SK-N-SH treated with all-trans-retinoic acid at 6 μM for 48 hours (cell line): ENCODE measurements around the gene RGS10.

Experiments
- ATAC-seq: fragments of 200-7000 bp; cut with Tn5 transposase; 3 replicates; pipeline ENCODE4 v1.9.1; 2020; ENCODE audit warnings: mild to moderate bottlenecking, moderate library complexity
- ARNTL ChIP-seq: fragments of 450-650 bp; formaldehyde crosslinking; IDR thresholded peaks from 2 replicates; pipeline ENCODE4 v1.5.0; 2020; ENCODE audit warnings: low read depth, mild to moderate bottlenecking, moderate library complexity, borderline replicate concordance
- BACH2 ChIP-seq: fragments of 250-450 bp; sonication (Bioruptor Pico); IDR thresholded peaks from 2 replicates; pipeline ENCODE4 v1.9.0; 2021; ENCODE audit warnings: mild to moderate bottlenecking, borderline replicate concordance
- CREB5 ChIP-seq: fragments of 250-450 bp; sonication (Bioruptor Pico); IDR thresholded peaks from 2 replicates; pipeline ENCODE4 v1.5.1; 2020; ENCODE audit warnings: low read depth, mild to moderate bottlenecking, moderate library complexity
- CSDC2 ChIP-seq: fragments of 250-450 bp; sonication (Bioruptor Pico); IDR thresholded peaks from 2 replicates; pipeline ENCODE4 v1.5.0; 2020; ENCODE audit warnings: mild to moderate bottlenecking, moderate library complexity
- CSRNP3 ChIP-seq: fragments of 250-450 bp; sonication (Bioruptor Pico); IDR thresholded peaks from 2 replicates; pipeline ENCODE4 v1.5.1; 2021; ENCODE audit warnings: mild to moderate bottlenecking, moderate library complexity
- GLIS3 ChIP-seq: fragments of 250-450 bp; sonication (Bioruptor Pico); IDR thresholded peaks from 2 replicates; pipeline ENCODE4 v1.5.0; 2020; ENCODE audit warnings: mild to moderate bottlenecking, moderate library complexity
- ISL1 ChIP-seq: fragments of 250-450 bp; sonication (Bioruptor Pico); IDR thresholded peaks from 2 replicates; pipeline ENCODE4 v2.1.2; 2022; ENCODE audit warnings: mild to moderate bottlenecking, moderate library complexity
- OSR1 ChIP-seq: fragments of 250-450 bp; sonication (Bioruptor Pico); IDR thresholded peaks from 2 replicates; pipeline ENCODE4 v1.8.0; 2022; ENCODE audit warnings: moderate library complexity, mild to moderate bottlenecking, inconsistent platforms
- PATZ1 ChIP-seq: fragments of 250-450 bp; sonication (Bioruptor Pico); IDR thresholded peaks from 2 replicates; pipeline ENCODE4 v1.8.0; 2020; ENCODE audit warnings: mild to moderate bottlenecking, moderate library complexity, borderline replicate concordance
- POU6F1 ChIP-seq: fragments of 250-450 bp; sonication (Bioruptor Pico); IDR thresholded peaks from 2 replicates; pipeline ENCODE4 v1.8.0; 2021; ENCODE audit warnings: low read depth, mild to moderate bottlenecking, moderate library complexity, borderline replicate concordance
- RARB ChIP-seq: fragments of 250-450 bp; sonication (Bioruptor Pico); IDR thresholded peaks from 2 replicates; pipeline ENCODE4 v1.8.0; 2021; ENCODE audit warnings: mild to moderate bottlenecking, moderate library complexity
- SNAI2 ChIP-seq: fragments of 250-450 bp; sonication (Bioruptor Pico); IDR thresholded peaks from 2 replicates; pipeline ENCODE4 v1.5.0; 2020; ENCODE audit warnings: mild to moderate bottlenecking, moderate library complexity
- TCF4 ChIP-seq: fragments of 250-450 bp; sonication (Bioruptor Pico); IDR thresholded peaks from 2 replicates; pipeline ENCODE4 v1.8.0; 2021; ENCODE audit warnings: mild to moderate bottlenecking, moderate library complexity, borderline replicate concordance
- TOX ChIP-seq: fragments of 250-450 bp; sonication (Bioruptor Pico); IDR thresholded peaks from 2 replicates; pipeline ENCODE4 v1.8.0; 2021; ENCODE audit warnings: mild to moderate bottlenecking, moderate library complexity, borderline replicate concordance
- ZC3H10 ChIP-seq: fragments of 250-450 bp; sonication (Bioruptor Pico); IDR thresholded peaks from 2 replicates; pipeline ENCODE4 v1.5.1; 2021; ENCODE audit warnings: mild to moderate bottlenecking, moderate library complexity
- ZFP3 ChIP-seq: fragments of 250-450 bp; sonication (Bioruptor Pico); IDR thresholded peaks from 2 replicates; pipeline ENCODE4 v1.5.0; 2020; ENCODE audit warnings: mild to moderate bottlenecking, moderate library complexity
- ZFP30 ChIP-seq: fragments of 450-650 bp; formaldehyde crosslinking; IDR thresholded peaks from 2 replicates; pipeline ENCODE4 v1.5.0; 2022; ENCODE audit warnings: mild to moderate bottlenecking, moderate library complexity
- ZNF565 ChIP-seq: fragments of 450-650 bp; formaldehyde crosslinking; conservative IDR thresholded peaks from 2 replicates; pipeline ENCODE4 v1.5.0; 2020; ENCODE audit warnings: low read depth, mild to moderate bottlenecking, moderate library complexity
- ZNF70 ChIP-seq: fragments of 450-650 bp; formaldehyde crosslinking; IDR thresholded peaks from 2 replicates; pipeline ENCODE4 v1.5.0; 2020; ENCODE audit warnings: mild to moderate bottlenecking, moderate library complexity
- ZNF8 ChIP-seq: fragments of 450-650 bp; formaldehyde crosslinking; IDR thresholded peaks from 2 replicates; pipeline ENCODE4 v1.5.0; 2020; ENCODE audit warnings: mild to moderate bottlenecking, moderate library complexity

The RGS10 gene

GRCh38 chr10:119481781-119482426 lies 60.6 kb downstream of the RGS10 start:
- ATAC-seq: no peak
- TF ChIP-seq ARNTL (CRISPR knock-in tag) (no peak), ZNF565 (no peak)

GRCh38 chr10:119480667-119481066 lies 61.9 kb downstream of the RGS10 start:
- peak; percentile 71 for ATAC-seq
- TF ChIP-seq GLIS3 (CRISPR knock-in tag): no peak
- TF ChIP-seq ARNTL (CRISPR knock-in tag): no peak
- TF ChIP-seq ZC3H10 (CRISPR knock-in tag): no peak
- no peak for TF ChIP-seq CSRNP3 (CRISPR knock-in tag)
- no peak for TF ChIP-seq ZNF8 (CRISPR knock-in tag)
- no peak for TF ChIP-seq CREB5 (CRISPR knock-in tag)
- TF ChIP-seq CSDC2 (CRISPR knock-in tag): no peak
- no peak for TF ChIP-seq BACH2 (CRISPR knock-in tag)
- no peak for TF ChIP-seq ZFP3 (CRISPR knock-in tag)
- TF ChIP-seq ZNF70: no peak
- no peak for TF ChIP-seq PATZ1
- no peak for TF ChIP-seq OSR1 (CRISPR knock-in tag)
- TF ChIP-seq ZNF565: no peak
- no peak for TF ChIP-seq TCF4 (CRISPR knock-in tag)
- TF ChIP-seq ISL1 (CRISPR knock-in tag): no peak
- no peak for TF ChIP-seq RARB (CRISPR knock-in tag)
- TF ChIP-seq TOX (CRISPR knock-in tag): no peak
- no peak for TF ChIP-seq ZFP30

GRCh38 chr10:119479532-119479931 lies 63.0 kb downstream of the RGS10 start:
- no peak for TF ChIP-seq POU6F1 (CRISPR knock-in tag)
- ATAC-seq: no peak

GRCh38 chr10:119478811-119479341 lies 63.6 kb downstream of the RGS10 start:
- TF ChIP-seq CREB5 (CRISPR knock-in tag) (no peak), ZNF565 (no peak), ZNF8 (CRISPR knock-in tag) (no peak), SNAI2 (CRISPR knock-in tag) (no peak)
- peak; percentile 66; the same call in 2 of the 3 replicates for ATAC-seq
